SH-SY5Y (cell line): ENCODE data around the gene NLGN4Y.

Source experiments
- GATA2 ChIP-seq: IDR thresholded peaks from 2 replicates; pipeline ENCODE4 v1.6.1; 2011; ENCODE audit warnings: mild to moderate bottlenecking, low read depth, low read length
- GATA3 ChIP-seq: IDR thresholded peaks from 2 replicates; pipeline ENCODE4 v1.6.1; 2011; ENCODE audit warnings: low read depth, mild to moderate bottlenecking, low read length, moderate library complexity

GRCh38 chrY:14755571-14755970 is 231.2 kb downstream of the NLGN4Y start:
- no peak for TF ChIP-seq GATA2
- no peak for TF ChIP-seq GATA3
